ENCODE measurements around the gene PRPF8. TPM values are rescaled to one million over a fixed set of nuclear protein-coding genes. Genes with fewer than 3 reads are reported as not detected.

The PRPF8 gene
- total RNA-seq, 1 experiment from 2014 or later: 439 TPM

- DNase-seq (ENCODE audit: low spot score): no peak
- Histone ChIP-seq H3K27ac (ENCODE audit: low read depth, low read length, poor library complexity, severe bottlenecking) (no peak overlapping the region), H3K4me1 (ENCODE audit: insufficient read depth, low read length, poor library complexity, severe bottlenecking) (no peaks in the 10 kb centered on the region), H3K27me3 (replicated peaks; ENCODE audit: insufficient read depth, low read depth, low read length, poor library complexity) (no peaks in the 10 kb centered on the region), H3K36me3 (ENCODE audit: insufficient read depth, low read length, poor library complexity, severe bottlenecking) (no peaks in the 10 kb centered on the region), H3K4me3 (ENCODE audit: low read depth, low read length, poor library complexity, severe bottlenecking) (no peak overlapping the region), H3K9me3 (ENCODE audit: low read depth, low read length, poor library complexity, severe bottlenecking) (no peaks in the 10 kb centered on the region)
- ChIA-PET POLR2A (ENCODE audit: low non-redundant PET) (no interaction called here), CTCF (no interaction called here)
- BruUV-seq (replicated peaks): no TSS peak
- intact Hi-C loops (cut with micrococcal nuclease; ENCODE audit: unreplicated experiment): no loop called here
- TF ChIP-seq CTCF (conservative IDR thresholded peaks at IDR 0.05; ENCODE audit: low read depth, low read length): no peak
- no peak for TF ChIP-seq EZH2 (IDR thresholded peaks at IDR 0.05; ENCODE audit: borderline replicate concordance, low read depth, low read length, poor library complexity, severe bottlenecking)
These were observed 46.5 kb downstream of the PRPF8 start for GRCh38 chr17:1638171-1638590.

- DNase-seq (ENCODE audit: low spot score): no peak
- Histone ChIP-seq H3K36me3 (ENCODE audit: insufficient read depth, low read length, poor library complexity, severe bottlenecking) (no peaks in the 10 kb centered on the region), H3K9me3 (ENCODE audit: low read depth, low read length, poor library complexity, severe bottlenecking) (no peaks in the 10 kb centered on the region), H3K27ac (ENCODE audit: low read depth, low read length, poor library complexity, severe bottlenecking) (no peak overlapping the region), H3K4me3 (ENCODE audit: low read depth, low read length, poor library complexity, severe bottlenecking) (no peak overlapping the region), H3K4me1 (ENCODE audit: insufficient read depth, low read length, poor library complexity, severe bottlenecking) (no peaks in the 10 kb centered on the region), H3K27me3 (replicated peaks; ENCODE audit: insufficient read depth, low read depth, low read length, poor library complexity) (no peaks in the 10 kb centered on the region)
- intact Hi-C loops (cut with micrococcal nuclease; ENCODE audit: unreplicated experiment): no loop called here
- TF ChIP-seq CTCF (conservative IDR thresholded peaks at IDR 0.05; ENCODE audit: low read depth, low read length) (no peak), EZH2 (IDR thresholded peaks at IDR 0.05; ENCODE audit: borderline replicate concordance, low read depth, low read length, poor library complexity, severe bottlenecking) (no peak)
- BruUV-seq (replicated peaks): no TSS peak
- CTCF ChIA-PET: no interaction called here
- POLR2A ChIA-PET (ENCODE audit: low non-redundant PET): no interaction called here
These were observed 47.9 kb downstream of the PRPF8 start for GRCh38 chr17:1636732-1637285.

GRCh38 chr17:1635675-1636465, 48.8 kb downstream of the PRPF8 start:
- intact Hi-C loops (cut with micrococcal nuclease; ENCODE audit: unreplicated experiment): no loop called here
- H3K9me3 ChIP-seq (ENCODE audit: low read depth, low read length, poor library complexity, severe bottlenecking): no peaks in the 10 kb centered on the region
- H3K4me1 ChIP-seq (ENCODE audit: insufficient read depth, low read length, poor library complexity, severe bottlenecking): no peaks in the 10 kb centered on the region
- CTCF ChIA-PET: no interaction called here
- DNase-seq (ENCODE audit: low spot score): no peak
- H3K4me3 ChIP-seq (ENCODE audit: low read depth, low read length, poor library complexity, severe bottlenecking): no peak overlapping the region
- no peak for TF ChIP-seq EZH2 (IDR thresholded peaks at IDR 0.05; ENCODE audit: borderline replicate concordance, low read depth, low read length, poor library complexity, severe bottlenecking)
- no peak for TF ChIP-seq CTCF (conservative IDR thresholded peaks at IDR 0.05; ENCODE audit: low read depth, low read length)
- H3K27me3 ChIP-seq (replicated peaks; ENCODE audit: insufficient read depth, low read depth, low read length, poor library complexity): no peaks in the 10 kb centered on the region
- no peak overlapping the region for H3K27ac ChIP-seq (ENCODE audit: low read depth, low read length, poor library complexity, severe bottlenecking)
- POLR2A ChIA-PET (ENCODE audit: low non-redundant PET): interaction anchor here (0.6 kb wide), 1 partner anchor 8 kb away, joined by 11 read pairs; no protein-coding TSS in a partner anchor
- no TSS peak for BruUV-seq (replicated peaks)
- H3K36me3 ChIP-seq (ENCODE audit: insufficient read depth, low read length, poor library complexity, severe bottlenecking): no peaks in the 10 kb centered on the region
